Astrocyte (in vitro differentiated cells and primary cell): ENCODE results near the gene ZBED1.

Experiments used
- CTCF ChIP-seq: IDR thresholded peaks from 2 replicates; pipeline ENCODE4 v1.5.1; 2011; ENCODE audit warnings: low read depth, mild to moderate bottlenecking, inconsistent platforms, low read length, moderate library complexity; ENCODE audit not compliant: insufficient read depth
- EZH2 ChIP-seq: IDR thresholded peaks from 2 replicates; pipeline ENCODE4 v1.6.1; 2012; ENCODE audit warnings: mild to moderate bottlenecking, low read length, inconsistent platforms; ENCODE audit not compliant: insufficient read depth

GRCh38 chrX:2503591-2504500 lies 3.1 kb upstream of the ZBED1 start:
- TF ChIP-seq CTCF: no peak
- no peak for TF ChIP-seq EZH2
